Endodermal cell (in vitro differentiated cells): ENCODE data around the gene GPS2. TPM values are rescaled to one million over a fixed set of nuclear protein-coding genes. Genes with fewer than 3 reads are reported as not detected.

Experiments used
- DNase-seq: peaks from one replicate; pipeline ENCODE4 v3.0.0-alpha.2; 2017
- H3K27ac ChIP-seq: 2 replicates; pipeline ENCODE4 v1.5.1; 2013; ENCODE audit warnings: mild to moderate bottlenecking, low read depth, low read length, moderate library complexity
- H3K27me3 ChIP-seq: 2 replicates; pipeline ENCODE4 v1.6.1; 2013; ENCODE audit warnings: mild to moderate bottlenecking, low read length, moderate library complexity; ENCODE audit not compliant: insufficient read depth, control insufficient read depth, poor library complexity, severe bottlenecking
- H3K36me3 ChIP-seq: 2 replicates; pipeline ENCODE4 v1.7.0; 2013; ENCODE audit warnings: mild to moderate bottlenecking, low read length, moderate library complexity; ENCODE audit not compliant: control insufficient read depth, insufficient read depth
- H3K4me1 ChIP-seq: one replicate; pipeline ENCODE4 v1.7.0; 2013; ENCODE audit warnings: low read length; ENCODE audit not compliant: control insufficient read depth, insufficient read depth
- H3K4me3 ChIP-seq: 2 replicates; pipeline ENCODE4 v1.5.1; 2013; ENCODE audit warnings: mild to moderate bottlenecking, low read length, moderate library complexity
- H3K9ac ChIP-seq: 2 replicates; pipeline ENCODE4 v1.6.1; 2013; ENCODE audit warnings: mild to moderate bottlenecking, low read length, moderate library complexity; ENCODE audit not compliant: poor library complexity, severe bottlenecking; ENCODE audit errors: extremely low read depth
- H3K9me3 ChIP-seq: 2 replicates; pipeline ENCODE4 v1.6.1; 2013; ENCODE audit warnings: mild to moderate bottlenecking, low read length, moderate library complexity; ENCODE audit not compliant: control insufficient read depth
- H3K27ac Mint-ChIP-seq: 2 replicates; pipeline ENCODE4 v1.8.0; 2020; ENCODE audit warnings: mixed read lengths
- H3K27me3 Mint-ChIP-seq: 2 replicates; pipeline ENCODE4 v1.8.0; 2021; ENCODE audit warnings: mild to moderate bottlenecking, mixed read lengths; ENCODE audit not compliant: insufficient read depth
- H3K36me3 Mint-ChIP-seq: 2 replicates; pipeline ENCODE4 v1.8.0; 2020; ENCODE audit warnings: low read depth, mixed read lengths
- H3K4me1 Mint-ChIP-seq: 2 replicates; pipeline ENCODE4 v1.8.0; 2020; ENCODE audit warnings: mixed read lengths
- H3K4me3 Mint-ChIP-seq: 2 replicates; pipeline ENCODE4 v1.8.0; 2020; ENCODE audit warnings: mild to moderate bottlenecking, moderate library complexity, mixed read lengths
- H3K9me3 Mint-ChIP-seq: 2 replicates; pipeline ENCODE4 v1.8.0; 2020; ENCODE audit warnings: mild to moderate bottlenecking, mixed read lengths
- WGBS, 2 experiments: methylation state at CpG; one replicate each; pipeline versions ENCODE4 v1.1.5 to v1.1.7; 2013; ENCODE audit warnings: missing lambda C conversion rate in 2 of 2, mixed read lengths in 1 of 2; ENCODE audit not compliant: insufficient coverage in 1 of 2, insufficient read length in 1 of 2; 5-methylcytosine and 5-hydroxymethylcytosine counted together
- long read RNA-seq, 4 experiments: library from polyadenylated mRNA in 2 of 4; library from RNA in 1 of 4; library from capped mRNA in 1 of 4; stranded (forward) in 3 of 4; unstranded in 1 of 4; transcript quantifications; one replicate each; pipeline ENCODE4 v2.0.0, GENCODE V29; 2020 to 2021; ENCODE audit warnings: inconsistent platforms in 1 of 4
- polyA plus RNA-seq, 2 experiments: library from polyadenylated mRNA; stranded (reverse); fragments of 50-300 nt; gene quantifications; one replicate each; pipeline ENCODE4 v1.2.3, GENCODE V29; 2013
- total RNA-seq, 2 donors: library from RNA; stranded (reverse); fragmentation: NEBNext Ultra II Directional in 1 of 2; extraction: Animal tissue kit (Norgen Biotek cat#: 25700) in 1 of 2; gene quantifications; 2 replicates in 1 of 2; 3 replicates in 1 of 2; pipeline ENCODE4 v1.2.1, GENCODE V29; 2021
- TF ChIP-seq, protein P1 (sequence below): fragments of 200-600 bp; sonication (generic); conservative IDR thresholded peaks from 2 replicates; pipeline ENCODE4 v1.5.0; 2021; ENCODE audit warnings: antibody characterized with exemption, mild to moderate bottlenecking

Gene GPS2, protein sequence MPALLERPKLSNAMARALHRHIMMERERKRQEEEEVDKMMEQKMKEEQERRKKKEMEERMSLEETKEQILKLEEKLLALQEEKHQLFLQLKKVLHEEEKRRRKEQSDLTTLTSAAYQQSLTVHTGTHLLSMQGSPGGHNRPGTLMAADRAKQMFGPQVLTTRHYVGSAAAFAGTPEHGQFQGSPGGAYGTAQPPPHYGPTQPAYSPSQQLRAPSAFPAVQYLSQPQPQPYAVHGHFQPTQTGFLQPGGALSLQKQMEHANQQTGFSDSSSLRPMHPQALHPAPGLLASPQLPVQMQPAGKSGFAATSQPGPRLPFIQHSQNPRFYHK
- 10 to 100 TPM; 43.6 to 47.2 TPM for total RNA-seq
- 67.0 TPM for polyA plus RNA-seq (2013, experiment 1 of 2)
- 59.0 TPM for polyA plus RNA-seq (2013, experiment 2 of 2)
- long read RNA-seq, experiment 1, transcript GPS2-202 (10 exons, 1,371 nt), result major isoform, 9 of 15 reads
- long read RNA-seq, experiment 1, partial matches to known transcripts, result 1 of 15 reads
- long read RNA-seq, experiment 1, other reads (novel, unspliced or antisense), result 3 of 15 reads
- long read RNA-seq, experiment 2, transcript GPS2-201 (11 exons, 1,379 nt), result major isoform, 40 of 84 reads
- long read RNA-seq, experiment 2, transcript GPS2-202 (10 exons, 1,371 nt), result minor isoform, 10 of 84 reads
- long read RNA-seq, experiment 2, partial matches to known transcripts, result 5 of 84 reads
- long read RNA-seq, experiment 2, other reads (novel, unspliced or antisense), result 29 of 84 reads
- long read RNA-seq, experiment 3, transcript GPS2-201 (11 exons, 1,379 nt), result major isoform, 45 of 104 reads
- long read RNA-seq, experiment 3, partial matches to known transcripts, result 9 of 104 reads
- long read RNA-seq, experiment 3, other reads (novel, unspliced or antisense), result 44 of 104 reads
- long read RNA-seq, experiment 4, transcript GPS2-201 (11 exons, 1,379 nt), result major isoform, 24 of 37 reads
- long read RNA-seq, experiment 4, partial matches to known transcripts, result 2 of 37 reads
- long read RNA-seq, experiment 4, other reads (novel, unspliced or antisense), result 10 of 37 reads

DNA sequence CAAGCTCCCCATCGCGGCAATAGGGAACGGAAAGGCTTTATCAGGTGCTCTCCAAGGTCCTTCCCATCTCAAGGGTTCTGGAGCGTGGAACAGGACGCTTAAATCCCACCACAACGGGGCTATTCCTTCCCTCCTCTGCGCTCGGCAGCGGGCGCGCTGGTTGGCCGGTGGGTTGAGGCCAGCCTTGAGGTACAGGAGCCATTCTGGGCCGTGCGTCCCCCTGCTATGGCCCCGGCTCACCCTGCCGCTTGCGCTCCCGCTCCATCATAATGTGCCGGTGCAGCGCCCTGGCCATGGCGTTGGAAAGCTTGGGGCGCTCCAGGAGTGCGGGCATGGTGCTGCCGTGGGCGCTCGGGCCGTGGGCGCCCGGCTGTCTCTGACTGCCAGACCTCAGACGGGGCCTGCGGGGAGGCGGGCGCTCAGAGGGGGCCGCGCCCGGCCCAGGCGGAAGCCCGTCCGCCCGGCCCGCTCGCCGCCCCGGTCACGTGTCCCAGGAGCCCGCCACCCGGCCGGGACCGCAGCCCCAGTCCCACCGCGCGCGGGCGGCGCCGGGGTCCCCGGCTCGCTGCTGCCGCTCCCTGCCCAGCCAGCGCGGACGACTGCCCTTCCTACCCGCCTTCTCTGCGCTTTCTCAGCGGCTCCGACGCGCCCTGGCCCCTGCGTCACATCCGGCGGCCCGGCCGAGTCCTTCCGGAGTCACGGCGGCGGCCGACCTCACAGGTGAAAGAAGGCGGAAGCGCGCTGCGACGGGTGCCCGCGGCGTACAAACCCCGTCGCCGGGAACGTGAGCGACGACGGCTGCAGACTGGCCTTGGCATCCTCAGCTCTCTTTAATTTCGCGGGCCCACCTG is at the start of gene GPS2:
TSS of gene GPS2 (minus strand) at position 642 of the 851 bp plus-strand sequence. CDS start at position 334, 308 bp downstream.
- no peaks in the 10 kb centered on the region for H3K9me3 ChIP-seq
- Mint-ChIP-seq H3K27me3 (no peaks in the 10 kb centered on the region), H3K4me3 (peak within 1 kb of the TSS; percentile 72), H3K36me3 (peaks cover 58% of the 10 kb centered on the region), H3K27ac (peak within 1 kb of the TSS; percentile 91), H3K4me1 (peaks cover 15% of the 10 kb centered on the region), H3K9me3 (no peaks in the 10 kb centered on the region)
- 0% methylated on average over 50 to 95 of the region's 95 CpGs for WGBS, 2 experiments
- peak within 1 kb of the TSS; percentile 85 for H3K4me3 ChIP-seq
- DNase-seq, result peak; percentile 98
- TF ChIP-seq, protein P1, sequence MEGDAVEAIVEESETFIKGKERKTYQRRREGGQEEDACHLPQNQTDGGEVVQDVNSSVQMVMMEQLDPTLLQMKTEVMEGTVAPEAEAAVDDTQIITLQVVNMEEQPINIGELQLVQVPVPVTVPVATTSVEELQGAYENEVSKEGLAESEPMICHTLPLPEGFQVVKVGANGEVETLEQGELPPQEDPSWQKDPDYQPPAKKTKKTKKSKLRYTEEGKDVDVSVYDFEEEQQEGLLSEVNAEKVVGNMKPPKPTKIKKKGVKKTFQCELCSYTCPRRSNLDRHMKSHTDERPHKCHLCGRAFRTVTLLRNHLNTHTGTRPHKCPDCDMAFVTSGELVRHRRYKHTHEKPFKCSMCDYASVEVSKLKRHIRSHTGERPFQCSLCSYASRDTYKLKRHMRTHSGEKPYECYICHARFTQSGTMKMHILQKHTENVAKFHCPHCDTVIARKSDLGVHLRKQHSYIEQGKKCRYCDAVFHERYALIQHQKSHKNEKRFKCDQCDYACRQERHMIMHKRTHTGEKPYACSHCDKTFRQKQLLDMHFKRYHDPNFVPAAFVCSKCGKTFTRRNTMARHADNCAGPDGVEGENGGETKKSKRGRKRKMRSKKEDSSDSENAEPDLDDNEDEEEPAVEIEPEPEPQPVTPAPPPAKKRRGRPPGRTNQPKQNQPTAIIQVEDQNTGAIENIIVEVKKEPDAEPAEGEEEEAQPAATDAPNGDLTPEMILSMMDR, result no peak
- H3K9ac ChIP-seq, result peak within 1 kb of the TSS; percentile 74
- H3K27ac ChIP-seq, result peak within 1 kb of the TSS; percentile 44
- peaks cover 5% of the 10 kb centered on the region for H3K4me1 ChIP-seq
- peaks cover 61% of the 10 kb centered on the region for H3K36me3 ChIP-seq
- H3K27me3 ChIP-seq, result no peaks in the 10 kb centered on the region

DNA sequence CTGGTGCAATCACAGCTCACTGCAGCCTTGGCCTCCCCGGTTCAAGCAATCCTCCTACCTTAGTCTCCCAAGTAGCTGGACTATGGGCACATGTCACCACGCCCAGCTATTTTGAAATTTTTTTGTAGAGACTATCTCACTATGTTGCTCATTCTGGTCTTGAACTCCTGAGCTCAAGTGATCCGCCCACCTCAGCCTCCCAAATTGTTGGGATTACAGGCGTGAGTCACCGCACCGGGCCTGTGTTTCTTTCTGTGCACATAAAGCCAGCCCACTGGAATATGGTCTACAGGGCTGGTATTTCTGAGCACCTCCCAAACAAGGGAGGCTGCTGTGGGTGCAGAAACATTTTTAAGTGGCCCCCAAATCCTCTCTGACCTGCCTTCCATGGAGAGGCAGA is 48.2 kb upstream of the GPS2 start:
- no peak overlapping the region for H3K9ac ChIP-seq
- H3K36me3 Mint-ChIP-seq, result no peaks in the 10 kb centered on the region
- H3K4me1 Mint-ChIP-seq, result no peaks in the 10 kb centered on the region
- no peak for DNase-seq
- H3K27me3 ChIP-seq, result no peaks in the 10 kb centered on the region
- no peak overlapping the region for H3K4me3 Mint-ChIP-seq
- WGBS, 2 experiments, result 91 to 93% methylated on average over 6 of the region's 6 CpGs
- no peak overlapping the region for H3K27ac ChIP-seq
- H3K36me3 ChIP-seq, result no peaks in the 10 kb centered on the region
- no peaks in the 10 kb centered on the region for H3K4me1 ChIP-seq
- H3K4me3 ChIP-seq, result no peak overlapping the region
- TF ChIP-seq, protein P1, result no peak
- H3K9me3 Mint-ChIP-seq, result no peaks in the 10 kb centered on the region
- no peak overlapping the region for H3K27ac Mint-ChIP-seq
- no peaks in the 10 kb centered on the region for H3K9me3 ChIP-seq
- H3K27me3 Mint-ChIP-seq, result peaks cover 12% of the 10 kb centered on the region
